Measurements from ENCODE around the gene MEGF8.
"Not testable (repeated sequence)": the region's sequence is repeated elsewhere in the genome, so short reads cannot be mapped to it uniquely, and the experiment has no call there.

The MEGF8 gene

DNA sequence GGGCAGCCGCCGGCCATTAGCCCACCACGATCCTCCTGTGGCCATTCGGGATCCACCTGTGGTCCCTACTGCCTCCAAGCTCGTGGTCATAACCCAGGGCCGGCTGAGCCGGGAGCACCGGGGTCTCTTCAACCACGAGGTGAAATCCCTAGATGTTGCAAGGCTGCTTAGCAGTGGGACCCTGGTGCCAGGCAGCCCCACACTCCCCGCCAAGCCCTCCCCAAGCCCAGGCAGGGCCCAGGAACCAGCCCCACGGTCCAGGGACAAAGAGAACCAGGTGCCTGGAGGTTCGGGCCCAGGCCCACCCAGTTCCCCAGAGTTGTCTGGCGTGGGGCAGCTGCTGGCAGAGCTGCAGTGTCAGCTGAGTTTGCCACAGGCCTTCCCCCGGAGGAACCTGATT lies 15.7 kb upstream of the MEGF8 start:
- no peak for DNase-seq (ENCODE audit: low read depth)

DNA sequence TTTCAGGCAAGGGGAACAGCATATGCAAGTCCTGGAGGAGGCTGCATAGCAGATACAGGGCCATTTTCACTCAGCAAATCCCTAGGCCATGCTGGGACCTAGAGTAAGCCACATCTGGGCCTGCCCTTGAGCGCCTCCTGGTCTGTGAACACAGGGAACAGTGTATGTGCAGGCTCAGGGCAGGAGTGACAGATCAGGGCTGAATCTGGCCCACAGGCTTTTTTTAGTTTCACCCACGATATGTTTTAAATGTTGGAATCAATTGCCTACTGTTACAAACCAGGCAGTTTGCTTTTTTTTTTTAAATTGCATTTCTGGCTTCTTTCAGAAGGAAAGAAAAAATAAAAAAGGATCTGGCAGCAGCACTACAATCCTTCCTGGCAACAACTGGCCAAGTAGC lies 13.8 kb upstream of the MEGF8 start:
- no peak for DNase-seq (ENCODE audit: low read depth)

DNA sequence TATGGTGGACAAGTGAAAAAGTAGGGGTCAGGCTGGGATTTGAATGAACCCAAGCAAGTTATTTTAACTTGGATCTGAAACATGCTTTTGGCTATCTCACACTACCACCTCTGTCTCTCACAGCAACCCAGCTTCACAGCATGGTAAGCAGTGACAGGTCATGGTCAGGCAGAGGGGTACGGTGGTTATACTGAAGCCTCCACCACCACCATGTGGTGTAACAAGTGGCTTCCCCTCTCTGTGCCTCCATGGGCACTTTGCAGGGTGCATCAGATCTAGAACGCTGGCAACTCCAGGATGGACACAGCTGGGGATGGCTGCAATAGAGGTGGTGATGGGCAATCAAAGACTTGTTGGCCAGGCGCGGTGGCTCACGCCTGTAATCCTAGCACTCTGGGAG lies 13.1 kb upstream of the MEGF8 start:
- no peak for DNase-seq (ENCODE audit: low read depth)

DNA sequence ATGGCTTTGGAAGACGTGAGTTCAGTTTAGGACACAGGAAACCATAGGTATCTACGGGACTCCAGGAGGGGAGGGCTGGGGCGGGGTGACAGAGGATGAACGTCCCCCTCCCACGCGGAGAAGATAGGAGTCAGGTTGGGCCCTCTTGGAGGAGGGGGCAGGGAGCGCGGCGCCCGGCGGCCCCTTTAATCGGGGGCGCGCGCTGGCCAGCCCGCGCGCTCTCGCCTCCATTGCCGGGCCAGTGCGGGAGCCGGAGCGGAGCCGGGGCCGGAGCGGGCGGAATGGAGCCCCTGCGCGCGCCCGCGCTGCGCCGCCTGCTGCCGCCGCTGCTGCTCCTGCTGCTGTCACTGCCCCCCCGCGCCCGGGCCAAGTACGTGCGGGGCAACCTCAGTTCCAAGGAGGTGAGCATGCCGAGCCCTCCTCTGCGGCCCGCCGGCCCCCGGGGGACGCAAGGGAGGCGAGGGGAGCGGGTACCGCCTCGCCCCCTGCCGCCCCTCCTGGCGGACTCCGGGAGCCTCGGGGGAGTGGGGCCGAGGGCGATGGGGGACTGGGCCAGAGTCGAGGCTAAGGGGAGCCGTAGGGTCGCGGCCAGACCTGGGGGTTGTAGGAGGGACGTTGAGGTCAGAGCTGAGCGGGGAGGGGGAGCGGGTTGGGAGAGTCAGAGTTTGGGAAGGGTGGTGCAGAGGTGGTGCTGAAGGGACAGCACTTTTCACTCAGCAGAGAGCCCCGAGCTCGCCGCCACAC lies 12.2 kb upstream of the MEGF8 start, which contains the start of gene TMEM145:
TMEM145 (plus strand) TSS at position 214 of the 744 bp plus-strand sequence; CDS start at position 282, 68 bp downstream.
- DNase-seq (ENCODE audit: low read depth), result no peak

DNA sequence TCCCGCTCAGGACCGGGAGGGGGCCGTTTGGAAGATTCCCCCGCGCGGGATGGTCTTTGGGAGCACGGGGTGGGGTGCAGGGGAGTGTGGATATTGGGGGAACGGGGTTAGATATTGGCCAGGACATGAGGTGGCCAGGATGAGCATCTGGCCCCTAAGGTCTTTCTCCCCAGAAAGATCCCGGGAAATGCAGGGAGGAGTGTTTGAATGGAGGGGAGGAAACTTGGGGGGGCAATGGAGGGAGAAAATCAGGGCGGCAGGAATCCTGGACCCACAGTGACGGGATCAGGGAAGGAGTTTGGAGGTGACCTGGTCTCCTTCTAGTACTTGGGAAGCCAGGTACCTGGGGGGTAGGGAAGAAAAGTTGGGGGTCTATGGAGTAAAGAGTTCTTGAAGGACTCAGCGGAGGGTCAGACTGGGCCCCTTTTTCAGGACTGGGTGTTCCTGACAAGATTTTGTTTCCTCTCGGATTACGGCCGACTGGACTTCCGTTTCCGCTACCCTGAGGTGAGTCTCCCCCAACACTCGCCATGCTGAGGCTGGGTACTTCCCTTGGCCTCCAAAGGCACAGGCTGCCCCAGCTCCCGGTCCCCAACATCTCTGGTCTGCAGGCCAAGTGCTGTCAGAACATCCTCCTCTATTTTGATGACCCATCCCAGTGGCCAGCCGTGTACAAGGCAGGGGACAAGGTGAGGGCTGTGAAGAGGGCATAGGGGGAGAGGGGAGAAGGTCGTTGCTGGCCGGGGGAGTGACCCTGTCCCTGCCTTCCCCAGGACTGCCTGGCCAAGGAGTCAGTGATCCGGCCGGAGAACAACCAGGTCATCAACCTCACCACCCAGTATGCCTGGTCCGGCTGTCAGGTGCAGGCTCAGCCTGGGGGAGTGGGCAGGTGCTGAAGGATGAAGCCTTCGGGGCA lies 11.3 kb upstream of the MEGF8 start:
- no peak for DNase-seq (ENCODE audit: low read depth)

DNA sequence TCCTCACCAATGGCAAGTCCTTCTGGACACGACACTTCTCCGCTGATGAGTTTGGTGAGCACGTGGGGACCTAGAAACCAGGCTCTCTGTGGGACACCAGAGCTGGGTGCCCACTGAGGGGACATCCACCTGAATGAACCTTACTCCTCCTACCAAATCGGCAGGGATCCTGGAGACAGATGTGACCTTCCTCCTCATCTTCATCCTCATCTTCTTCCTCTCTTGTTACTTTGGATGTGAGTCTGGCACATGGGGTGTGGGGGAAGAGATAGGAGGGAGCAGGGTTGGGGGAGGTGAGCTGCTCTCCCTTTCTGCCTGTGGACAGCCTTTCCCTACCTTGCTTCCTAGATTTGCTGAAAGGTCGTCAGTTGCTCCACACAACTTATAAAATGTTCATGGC lies 10.4 kb upstream of the MEGF8 start:
- DNase-seq (ENCODE audit: low read depth), result no peak

DNA sequence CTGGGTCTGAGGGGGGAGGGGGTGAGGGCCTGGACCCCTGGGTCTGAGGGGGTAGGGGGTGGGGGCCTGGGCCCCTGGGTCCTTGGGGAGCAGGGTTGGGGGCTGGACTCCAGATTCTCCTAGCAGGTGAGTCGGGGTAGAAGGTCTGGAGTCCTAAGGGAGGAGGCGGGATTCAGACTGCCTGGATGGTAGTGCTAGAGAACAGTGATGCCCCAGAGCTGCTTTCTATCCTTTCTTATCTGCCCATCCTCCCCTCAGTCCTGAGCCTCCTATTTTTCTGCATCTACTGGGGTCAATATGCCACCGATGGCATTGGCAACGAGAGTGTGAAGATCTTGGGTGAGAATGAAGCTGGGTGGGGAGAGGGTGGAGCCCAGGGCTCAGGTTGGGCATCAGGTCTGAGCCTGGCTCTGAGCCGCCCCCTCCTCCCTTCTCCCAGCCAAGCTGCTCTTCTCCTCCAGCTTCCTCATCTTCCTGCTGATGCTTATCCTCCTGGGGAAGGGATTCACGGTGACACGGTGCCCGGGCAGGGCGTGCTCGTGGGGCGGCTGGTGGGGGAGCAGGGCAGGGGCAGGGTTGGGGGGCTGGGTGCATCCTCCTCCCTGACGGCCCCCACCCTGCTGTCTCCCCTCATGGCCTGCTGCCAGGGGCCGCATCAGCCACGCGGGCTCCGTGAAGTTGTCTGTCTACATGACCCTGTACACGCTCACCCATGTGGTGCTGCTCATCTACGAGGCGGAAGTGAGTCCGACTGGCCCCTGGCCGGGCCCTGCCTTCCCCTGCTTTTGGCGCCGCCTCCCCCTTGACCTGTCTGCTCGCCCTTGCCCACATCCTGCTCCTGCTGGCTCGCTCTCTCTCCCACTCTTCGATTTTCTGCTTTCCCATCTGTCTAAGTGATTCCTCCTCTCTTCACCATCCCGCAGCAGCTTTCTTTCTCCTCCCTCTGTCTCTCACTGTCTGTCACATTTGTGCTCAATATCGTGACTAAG lies 8.9 kb upstream of the MEGF8 start:
- peak; percentile 77 for DNase-seq (ENCODE audit: low read depth)

DNA sequence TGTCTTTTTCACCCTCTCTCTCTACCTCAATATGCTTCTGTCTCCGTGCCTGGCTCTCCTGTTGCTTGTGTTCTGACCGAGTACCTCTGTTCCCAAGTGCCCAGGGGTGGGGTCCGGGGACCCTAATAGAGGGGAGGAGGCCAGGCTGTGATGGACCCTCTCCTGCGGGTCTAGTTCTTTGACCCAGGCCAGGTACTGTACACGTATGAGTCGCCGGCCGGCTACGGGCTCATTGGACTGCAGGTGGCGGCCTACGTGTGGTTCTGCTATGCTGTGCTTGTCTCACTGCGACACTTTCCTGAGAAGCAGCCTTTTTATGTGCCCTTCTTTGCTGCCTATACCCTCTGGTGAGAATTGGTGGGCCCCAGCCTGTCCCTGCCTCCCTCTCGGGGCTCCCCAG lies 7.9 kb upstream of the MEGF8 start:
- DNase-seq (ENCODE audit: low read depth), result no peak

DNA sequence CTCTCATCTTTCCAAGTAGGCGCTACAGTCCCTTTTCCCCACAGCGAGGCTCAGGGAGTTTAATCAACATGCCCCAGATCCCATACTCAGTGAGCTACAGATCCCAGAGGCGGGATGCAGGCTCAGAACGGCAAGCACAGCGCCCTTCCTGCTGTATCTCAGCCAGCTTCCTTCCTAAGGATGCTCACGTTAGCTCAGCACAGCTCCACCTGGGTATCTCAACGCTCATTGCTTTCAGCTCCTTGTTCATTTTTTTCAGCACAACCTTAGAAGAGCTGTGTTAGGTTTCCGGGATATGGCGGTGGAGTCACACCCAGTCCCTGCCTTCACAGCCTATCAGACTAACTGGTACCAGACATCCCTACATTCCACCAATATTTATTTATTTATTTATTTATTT lies 3.1 kb upstream of the MEGF8 start:
- DNase-seq (ENCODE audit: low read depth), result no peak

DNA sequence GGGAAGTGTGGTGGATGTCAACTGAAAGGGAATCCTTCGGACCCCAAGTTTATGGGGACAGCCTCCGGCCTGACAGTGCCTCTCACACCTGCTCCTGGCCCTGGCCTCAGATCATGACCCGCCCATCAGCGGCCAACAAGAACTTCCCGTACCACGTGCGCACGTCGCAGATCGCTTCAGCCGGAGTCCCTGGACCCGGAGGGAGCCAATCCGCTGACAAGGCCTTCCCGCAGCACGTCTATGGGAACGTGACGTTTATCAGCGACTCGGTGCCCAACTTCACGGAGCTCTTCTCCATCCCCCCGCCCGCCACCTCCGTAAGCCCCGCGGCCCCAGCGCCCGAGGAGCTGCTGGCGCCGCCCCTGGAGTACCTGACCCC lies 2.0 kb upstream of the MEGF8 start:
- DNase-seq (ENCODE audit: low read depth), result no peak

DNA sequence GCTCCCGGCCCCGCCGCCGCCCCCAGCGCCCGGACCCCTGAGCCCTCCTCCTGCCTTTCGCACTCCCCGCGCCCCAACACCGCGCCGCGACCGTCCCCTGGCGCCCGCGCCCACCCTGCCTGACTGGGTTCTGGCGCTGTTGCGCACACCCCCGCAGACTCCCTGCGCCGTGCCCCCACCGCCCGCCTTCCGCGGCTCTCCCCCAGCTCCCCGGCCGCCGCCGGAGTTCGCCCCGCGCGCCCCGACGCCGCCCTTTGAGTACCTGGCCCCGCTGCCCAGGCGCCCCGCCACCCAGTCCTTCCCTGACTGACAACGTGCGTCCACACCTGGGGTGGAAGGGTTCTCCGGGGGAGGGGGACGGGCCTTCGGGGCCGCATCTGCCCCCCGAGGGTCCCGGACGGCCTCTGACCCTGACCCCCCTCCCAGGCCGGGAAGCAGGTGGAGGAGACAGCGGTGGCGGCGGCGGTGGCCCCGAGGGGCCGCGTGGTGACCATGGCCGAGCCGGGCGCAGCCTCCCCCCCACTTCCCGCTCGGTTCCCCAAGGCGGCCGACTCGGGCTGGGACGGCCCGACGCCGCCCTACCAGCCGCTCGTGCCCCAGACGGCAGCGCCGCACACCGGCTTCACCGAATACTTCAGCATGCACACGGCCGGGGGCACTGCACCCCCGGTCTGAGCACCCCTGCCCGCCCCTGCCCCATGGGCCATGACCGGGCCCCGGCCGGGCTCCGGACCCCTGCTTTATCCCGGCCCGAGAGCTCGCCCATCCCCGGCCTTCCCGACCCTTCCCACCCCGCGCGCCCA lies 1.4 kb upstream of the MEGF8 start:
- no peak for DNase-seq (ENCODE audit: low read depth)

DNA sequence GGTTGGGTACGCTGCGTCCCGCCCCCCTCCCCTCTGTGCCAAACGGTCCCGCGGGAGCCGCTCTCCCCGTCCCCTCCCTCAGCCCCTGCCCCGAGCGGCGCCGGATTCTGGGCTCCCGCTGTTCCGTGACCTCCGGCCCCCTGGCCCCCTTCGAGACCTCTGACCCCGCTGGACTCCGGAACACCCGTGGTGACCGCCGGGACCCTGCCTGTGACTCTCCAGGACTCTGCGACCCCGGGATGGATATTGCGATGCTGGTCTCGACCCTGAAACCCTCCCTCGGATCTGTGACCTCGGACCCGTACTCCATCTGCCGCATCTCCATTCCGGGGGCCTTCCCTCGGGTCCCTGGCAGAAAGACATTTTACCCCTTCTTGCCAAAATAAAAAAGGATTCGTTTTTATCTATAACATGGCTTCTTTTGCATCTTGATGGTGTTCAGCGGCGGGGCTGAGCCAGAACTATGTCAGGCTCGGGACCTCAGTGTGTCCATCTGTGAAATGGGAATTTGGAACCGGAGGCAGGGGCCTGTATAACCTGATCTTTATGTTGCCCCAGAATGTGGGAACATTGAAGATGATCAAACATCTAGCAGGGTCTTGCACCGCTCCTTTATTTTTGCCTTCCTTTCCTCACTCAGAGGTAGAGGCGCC lies 654 bp upstream of the MEGF8 start:
- no peak for DNase-seq (ENCODE audit: low read depth)

DNA sequence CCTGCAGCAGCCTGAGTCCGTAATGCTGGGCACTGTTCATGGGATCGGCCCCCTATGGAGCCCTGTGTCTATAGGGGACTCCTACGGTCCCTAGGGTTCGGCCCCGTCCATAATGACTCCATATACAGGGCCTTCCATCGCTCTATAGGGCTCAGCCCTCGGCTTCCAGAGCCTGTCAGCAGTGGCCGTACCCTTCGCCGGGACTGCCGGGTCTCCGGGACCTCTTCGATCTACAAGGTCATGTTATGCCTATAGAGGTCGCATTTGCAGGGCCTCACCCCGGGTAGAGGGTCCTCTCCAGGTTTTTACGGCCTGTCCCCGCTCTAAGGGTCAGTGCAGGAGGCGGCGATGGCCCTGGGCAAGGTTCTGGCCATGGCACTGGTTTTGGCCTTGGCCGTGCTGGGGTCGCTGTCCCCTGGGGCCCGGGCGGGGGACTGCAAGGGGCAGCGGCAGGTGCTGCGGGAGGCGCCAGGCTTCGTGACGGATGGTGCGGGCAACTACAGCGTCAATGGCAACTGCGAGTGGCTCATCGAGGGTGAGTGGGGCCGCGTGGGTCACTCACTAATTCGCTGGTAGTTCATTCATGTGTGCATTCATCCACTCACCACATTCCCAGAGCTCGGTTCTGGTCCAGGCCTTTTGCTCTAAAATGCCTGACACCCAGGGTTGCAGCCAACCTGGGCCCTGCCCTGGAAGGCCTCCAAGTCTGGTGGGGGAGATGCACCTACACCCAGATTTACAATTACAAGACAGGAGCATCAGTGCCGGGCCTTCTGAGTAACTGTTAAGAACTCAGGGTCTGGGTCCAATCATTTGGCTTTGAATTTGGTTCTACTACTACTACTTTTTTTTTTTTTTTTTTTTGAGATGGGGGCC lies 699 bp downstream of the MEGF8 start:
- DNase-seq (ENCODE audit: low read depth), result no peak

DNA sequence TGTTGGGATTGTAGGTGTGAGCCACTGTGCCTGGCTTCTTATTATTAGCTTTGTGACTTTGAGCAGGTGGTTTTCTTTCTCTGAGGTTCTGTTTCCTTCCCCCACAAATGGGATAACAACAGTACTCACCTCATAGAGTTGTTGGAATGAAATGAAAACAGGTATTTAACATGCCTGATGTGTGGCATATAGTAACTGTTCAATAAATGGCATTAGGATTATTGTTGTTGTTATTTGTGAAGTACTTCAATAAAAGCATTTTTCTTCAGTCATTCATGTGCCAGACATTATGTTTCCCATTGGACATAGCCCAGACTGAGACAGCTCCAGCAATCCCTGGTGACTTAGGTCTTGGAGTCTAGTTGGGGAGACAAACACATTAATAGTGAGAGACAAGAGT lies 1.5 kb downstream of the MEGF8 start:
- DNase-seq (ENCODE audit: low read depth), result no peak

DNA sequence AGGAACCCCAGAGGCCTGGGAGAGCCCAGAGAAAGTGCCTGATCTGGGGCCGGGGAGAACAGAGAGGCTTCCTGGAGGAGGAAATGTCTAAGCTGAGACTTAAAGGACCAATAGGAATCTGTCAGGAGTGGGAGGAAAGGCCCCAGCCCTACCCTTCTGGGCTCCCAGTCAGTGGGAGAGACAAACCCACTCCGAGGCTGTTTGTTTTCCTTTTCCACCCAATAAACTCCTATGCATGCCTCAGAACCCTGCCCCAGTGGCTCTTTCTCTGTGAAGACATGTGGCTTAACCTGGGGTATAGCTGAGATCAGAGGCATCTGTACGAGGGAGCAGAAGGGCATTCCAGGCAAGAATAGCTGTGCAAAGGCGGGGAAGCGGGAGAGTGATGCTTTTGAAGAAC lies 1.9 kb downstream of the MEGF8 start:
- no peak for DNase-seq (ENCODE audit: low read depth)

DNA sequence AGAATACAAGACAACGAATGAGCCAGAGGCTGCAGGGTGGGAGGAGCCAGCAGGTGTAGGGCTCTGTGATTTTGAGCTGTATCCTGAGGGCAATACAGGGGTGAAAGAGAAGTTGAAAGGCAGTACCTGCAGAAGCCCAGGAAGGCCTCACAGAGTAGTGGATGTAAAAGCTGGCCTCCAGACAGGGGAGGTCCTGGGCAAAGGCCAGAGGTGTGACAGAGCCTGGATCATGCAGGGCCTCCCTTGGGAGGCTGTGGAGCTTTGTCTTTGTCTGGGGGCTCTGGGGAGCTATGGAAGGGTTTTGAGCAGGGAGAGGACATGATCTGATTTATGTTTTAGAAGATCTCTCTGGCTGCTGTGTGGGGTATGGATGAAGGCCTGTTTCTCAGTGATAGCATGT lies 2.7 kb downstream of the MEGF8 start:
- DNase-seq (ENCODE audit: low read depth), result no peak

DNA sequence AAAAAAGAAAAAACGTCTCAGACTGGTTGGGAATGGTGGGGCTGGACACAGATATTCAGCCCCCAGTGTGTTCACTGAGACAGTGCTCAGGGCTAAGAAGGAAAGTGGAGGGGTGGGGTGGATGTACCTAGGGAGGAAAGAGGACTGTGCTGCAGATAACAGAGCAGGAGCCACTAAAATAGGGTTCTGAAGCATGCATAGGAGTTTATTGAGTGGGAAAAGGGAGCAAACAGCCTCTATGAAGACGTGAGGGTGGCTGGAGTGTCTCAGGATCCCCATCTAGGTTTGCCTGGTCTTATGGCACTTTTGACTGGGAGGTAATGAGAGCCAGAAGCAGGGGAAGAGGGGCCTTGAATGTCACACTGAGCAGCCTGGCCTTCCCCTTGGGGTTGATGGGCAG lies 3.4 kb downstream of the MEGF8 start:
- no peak for DNase-seq (ENCODE audit: low read depth)

DNA sequence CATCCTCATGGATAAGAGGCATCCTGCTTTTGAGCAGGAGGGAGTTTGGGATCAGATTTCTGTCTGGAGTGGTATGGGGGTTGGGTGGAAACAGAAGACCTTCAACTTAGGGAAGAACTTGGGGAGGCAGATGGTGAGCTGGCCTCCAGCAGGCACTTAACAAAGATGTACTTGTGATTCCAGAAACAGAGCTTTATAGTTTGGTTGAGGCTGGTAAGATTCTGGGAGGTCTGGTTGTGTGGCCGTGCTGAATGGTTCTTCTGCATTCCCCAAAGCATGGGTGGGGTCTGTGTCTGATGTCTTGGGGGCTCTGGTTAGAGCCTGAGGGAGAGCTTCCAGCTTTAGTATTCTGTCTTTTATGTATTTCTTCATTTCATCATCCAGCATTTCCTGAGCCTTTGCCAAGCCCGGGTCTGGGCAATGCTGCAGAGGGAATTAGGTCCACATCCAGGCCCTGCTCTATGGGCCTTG lies 4.8 kb downstream of the MEGF8 start:
- no peak for DNase-seq (ENCODE audit: low read depth)

DNA sequence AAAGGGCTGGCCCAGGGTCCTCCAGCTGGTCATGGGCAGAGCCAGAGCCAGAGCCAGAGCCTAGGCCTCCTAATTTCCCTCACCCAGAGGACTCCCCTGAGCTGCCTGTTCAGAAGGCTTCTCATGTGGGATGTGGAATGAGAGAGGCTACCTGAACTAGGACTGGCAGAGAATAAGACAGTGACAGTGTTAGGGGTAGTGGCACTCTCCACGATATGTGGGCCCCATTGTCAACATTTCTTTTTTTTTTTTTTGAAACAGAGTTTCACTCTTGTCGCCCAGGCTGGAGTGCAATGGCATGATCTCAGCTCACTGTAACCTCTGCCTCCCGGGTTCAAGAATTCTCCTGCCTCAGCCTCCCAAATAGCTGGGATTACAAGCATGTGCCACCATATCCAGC lies 5.9 kb downstream of the MEGF8 start:
- DNase-seq (ENCODE audit: low read depth), result not testable (repeated sequence)

DNA sequence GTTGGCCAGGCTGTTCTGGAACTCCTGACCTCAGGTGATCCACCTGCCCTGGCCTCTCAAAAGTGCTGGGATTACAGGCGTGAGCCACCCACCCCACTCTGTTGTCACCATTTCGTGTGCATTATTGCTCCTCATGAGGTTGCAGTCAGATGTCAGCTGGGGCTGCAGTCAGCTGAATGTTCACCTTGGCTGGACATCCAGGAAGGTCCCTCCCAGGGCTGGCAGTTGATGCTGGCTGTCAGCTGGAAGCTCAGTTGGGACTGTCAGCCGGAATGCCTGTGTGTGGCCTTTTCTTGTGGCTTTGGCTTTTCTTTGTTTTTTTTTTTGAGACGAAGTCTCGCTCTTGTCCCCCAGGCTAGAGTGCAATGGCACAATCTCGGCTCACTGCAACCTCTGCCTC lies 6.6 kb downstream of the MEGF8 start:
- DNase-seq (ENCODE audit: low read depth), result no peak

Data from CMK (cell line).